GM10847 (cell line): ENCODE measurements around the gene SNX1.

Experiments
- POLR2A ChIP-seq: IDR thresholded peaks from 2 replicates; pipeline ENCODE4 v1.6.1; 2011; ENCODE audit not compliant: insufficient read length; ENCODE audit errors: extremely low read depth

Gene SNX1

DNA sequence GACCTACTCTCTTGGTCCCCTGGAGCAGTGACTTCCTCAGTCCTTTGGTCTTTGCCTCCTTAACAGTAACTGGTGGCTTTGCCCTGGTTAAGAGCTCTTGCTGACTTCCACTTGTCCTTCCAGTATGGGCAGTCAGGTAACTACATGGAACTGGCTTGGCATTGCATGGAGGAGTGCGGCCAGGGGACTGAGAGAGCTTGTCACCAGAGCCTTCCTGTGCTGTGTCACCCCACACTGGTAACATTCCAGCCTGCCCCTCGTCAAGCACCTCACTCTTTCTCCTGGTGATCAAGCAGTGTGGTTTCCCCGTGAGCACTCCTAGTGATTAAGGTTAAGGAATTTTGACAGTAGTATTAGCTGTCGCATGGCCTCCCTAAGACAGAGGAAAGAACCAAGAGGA, 36.4 kb downstream of the SNX1 start:
- no peak for TF ChIP-seq POLR2A

DNA sequence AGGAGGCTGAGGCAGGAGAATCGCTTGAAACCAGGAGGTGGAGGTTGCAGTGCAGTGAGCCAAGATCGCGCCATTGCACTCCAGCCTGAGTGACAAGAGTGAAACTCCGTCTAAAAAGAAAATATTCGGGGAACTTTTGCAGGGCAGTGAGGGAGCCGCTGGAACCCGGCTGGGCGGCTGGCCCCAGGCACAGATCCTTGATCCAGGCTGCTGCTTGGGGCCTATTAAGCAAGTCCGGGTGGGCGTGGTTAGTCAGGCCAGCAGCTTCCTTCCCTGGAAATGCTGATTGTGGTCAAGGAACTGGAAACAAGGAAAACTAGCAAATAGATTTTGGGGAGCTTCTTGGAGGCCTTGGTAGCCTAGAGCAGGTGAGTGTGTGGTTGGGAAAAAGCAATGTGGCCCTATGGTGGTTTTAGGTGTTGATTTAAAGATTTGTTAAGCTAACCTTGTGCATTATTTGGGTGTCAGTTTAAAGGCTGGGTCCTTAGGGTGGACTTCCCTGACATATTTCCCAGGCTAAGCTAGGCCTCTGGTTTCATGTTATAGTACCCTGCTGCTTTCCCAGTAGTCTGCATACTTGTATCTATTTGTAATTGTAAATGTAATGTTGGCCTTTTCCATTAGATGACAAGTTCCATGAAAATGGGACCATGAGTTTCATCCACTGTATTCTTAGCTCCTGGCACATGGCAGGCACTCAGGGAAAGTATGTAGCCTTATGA, 38.0 kb downstream of the SNX1 start:
- no peak for TF ChIP-seq POLR2A

DNA sequence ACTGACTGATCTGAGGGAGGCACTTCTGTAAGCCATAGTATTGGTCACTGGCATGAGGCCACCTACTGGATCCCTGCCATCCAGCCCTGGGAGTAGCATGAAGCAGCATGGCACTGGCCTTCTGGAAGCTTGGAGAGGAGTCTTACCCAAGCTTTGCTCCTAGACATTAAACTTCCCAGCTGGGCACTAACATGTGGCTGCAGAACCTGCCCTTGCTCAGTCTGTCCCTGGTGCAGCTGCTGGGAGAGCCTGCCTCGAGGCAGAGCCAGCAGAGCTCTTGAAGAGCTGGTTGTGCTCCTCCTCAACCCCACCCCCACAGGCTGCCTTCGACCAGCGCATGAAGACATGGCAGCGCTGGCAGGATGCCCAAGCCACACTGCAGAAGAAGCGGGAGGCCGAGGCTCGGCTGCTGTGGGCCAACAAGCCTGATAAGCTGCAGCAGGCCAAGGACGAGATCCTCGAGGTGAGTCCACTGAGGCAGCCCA, 38.6 kb downstream of the SNX1 start:
- TF ChIP-seq POLR2A: no peak

DNA sequence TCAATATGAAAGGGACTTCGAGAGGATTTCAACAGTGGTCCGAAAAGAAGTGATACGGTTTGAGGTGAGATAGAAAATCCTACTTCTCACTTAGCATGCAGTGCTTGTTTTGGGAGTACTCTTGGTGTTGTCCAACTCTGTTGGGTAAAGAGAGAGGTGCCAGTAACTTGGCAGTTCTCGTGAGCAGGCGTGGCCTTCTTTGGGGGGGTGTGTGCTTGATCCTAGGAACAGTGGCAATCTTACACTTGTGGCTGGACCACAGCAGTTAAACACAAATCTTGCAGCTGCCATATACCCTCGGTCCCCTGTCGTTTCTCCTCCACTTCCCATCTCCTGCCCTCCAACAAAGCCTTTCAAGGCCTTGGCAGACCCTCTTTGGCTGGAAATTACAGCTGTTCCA, 40.6 kb downstream of the SNX1 start:
- no peak for TF ChIP-seq POLR2A

DNA sequence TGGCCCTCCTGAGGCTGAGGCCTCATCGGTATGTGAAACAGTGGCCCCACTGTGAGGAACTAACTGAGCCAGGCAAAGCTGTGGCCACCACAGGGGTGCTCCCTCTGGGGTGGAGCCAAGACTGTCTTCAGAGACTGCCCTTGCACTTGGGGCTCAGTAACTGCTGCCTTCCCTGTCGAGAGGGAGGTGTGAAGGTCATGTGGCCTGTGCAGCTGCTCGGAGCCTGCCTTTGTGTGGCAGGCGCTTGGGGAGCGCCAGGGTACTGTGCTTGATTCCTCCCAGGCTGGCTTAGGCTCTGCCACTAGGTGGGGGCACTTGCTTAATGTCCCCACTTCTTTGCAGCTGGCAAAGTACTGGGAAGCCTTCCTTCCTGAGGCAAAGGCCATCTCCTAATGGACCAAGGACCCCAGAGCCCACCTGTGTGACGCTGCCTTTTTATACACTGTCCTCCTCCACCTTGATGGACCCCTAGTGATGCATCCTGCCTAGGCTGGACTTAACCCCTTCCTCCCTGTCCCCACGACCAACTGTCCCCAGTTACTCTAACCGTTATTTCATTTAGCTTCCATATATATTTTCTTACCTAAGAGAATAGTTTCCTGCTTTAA, 41.5 kb downstream of the SNX1 start:
- no peak for TF ChIP-seq POLR2A

DNA sequence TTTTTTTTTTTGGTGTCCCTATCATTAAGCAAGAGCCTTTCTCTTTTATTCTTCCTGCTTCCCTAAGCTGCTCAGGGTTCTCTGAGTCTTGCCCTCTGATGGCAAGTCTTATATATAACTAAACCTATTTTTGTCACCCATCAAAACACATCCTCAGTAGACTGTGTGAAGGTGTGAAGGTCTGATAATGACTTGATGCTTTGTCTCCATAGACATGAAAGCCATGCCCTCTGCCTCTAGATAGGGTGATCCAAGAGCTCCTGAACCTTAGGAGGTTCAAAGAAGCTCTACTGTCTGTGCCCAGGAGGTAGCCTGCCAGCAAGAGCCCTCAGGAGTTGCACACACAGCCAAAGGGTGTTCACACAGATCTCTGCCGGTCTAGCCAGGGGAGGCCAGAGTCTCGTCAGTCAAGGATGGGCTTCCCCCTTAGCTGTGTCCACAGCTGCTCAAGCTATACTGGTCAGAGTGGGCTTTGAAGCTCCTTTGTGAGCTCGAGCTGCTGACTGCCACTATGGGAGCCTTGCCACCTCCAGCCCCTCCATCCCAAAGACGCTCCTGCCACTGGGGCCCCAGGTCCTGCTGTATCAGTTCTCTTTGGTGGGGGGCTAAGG, 42.7 kb downstream of the SNX1 start:
- TF ChIP-seq POLR2A: no peak

DNA sequence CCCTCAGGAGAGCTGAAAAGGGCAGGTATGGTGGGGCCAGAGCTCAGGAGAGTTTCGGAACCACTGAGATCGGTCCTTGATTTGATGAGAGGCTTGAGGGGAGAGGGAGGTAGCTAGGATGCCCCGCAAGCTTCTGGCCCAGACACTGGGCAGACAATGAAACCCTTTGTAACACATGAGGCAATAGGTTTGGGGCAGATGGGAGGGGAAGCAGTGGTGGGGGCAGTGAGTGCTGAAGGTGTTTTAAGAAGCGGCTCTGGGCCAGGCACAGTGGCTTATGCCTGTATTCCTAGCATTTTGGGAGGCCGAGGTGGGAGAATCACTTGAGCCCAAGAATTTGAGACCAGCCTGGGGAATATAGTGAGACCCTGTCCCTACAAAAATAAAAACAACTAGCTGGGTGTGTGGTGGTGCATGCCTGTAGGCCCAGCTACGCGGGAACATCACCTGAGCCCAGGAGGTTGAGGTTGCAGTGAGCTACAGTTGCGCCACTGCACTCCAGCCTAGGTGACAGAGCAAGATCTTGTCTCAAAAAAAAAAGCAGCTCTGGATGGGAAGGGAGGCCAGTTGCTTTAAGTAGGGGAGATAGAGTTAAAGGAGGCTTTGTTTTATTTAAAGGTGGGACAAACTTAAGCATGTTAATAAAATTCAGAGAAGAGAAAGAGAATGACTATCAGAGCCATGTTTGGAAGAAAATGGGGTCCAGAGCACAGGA, 46.2 kb downstream of the SNX1 start:
- TF ChIP-seq POLR2A: no peak

DNA sequence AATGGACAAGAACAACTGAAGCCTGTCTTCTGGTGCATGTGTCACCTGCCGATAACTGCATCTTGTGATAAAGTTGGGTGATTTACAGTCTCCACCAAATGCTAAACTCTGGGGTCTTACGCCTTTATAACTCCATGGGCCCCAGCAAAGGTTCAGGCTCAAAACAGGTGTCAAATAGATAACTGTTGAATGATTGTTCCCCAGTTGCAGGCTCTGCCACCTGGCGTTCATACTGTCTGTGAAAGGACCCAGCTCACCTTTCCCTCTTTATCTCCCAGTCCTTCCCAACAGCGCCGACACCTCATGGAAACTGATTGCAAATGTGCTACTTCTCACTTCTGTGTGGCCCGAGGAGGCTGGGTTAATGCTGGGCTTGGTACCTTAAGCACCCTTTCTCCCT, 47.5 kb downstream of the SNX1 start:
- TF ChIP-seq POLR2A: no peak

DNA sequence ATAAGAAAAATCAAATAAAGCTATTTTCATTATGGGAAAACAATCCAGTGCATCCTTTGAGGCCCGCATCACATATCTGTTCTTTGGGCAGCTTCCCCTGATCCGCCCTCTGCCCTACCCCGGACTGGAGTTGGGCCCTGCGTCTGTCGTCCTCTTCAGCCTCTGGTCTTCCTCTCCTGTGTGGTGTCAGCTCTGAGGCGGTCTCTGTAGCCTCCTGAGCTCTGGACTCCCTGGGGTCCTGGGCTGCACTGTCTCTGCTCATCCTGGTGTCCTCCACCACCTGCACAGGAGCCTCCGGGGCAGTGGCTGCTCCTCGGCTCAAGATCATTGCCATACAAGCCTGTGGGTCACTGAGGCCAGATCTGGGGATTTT, 48.4 kb downstream of the SNX1 start:
- TF ChIP-seq POLR2A: no peak

DNA sequence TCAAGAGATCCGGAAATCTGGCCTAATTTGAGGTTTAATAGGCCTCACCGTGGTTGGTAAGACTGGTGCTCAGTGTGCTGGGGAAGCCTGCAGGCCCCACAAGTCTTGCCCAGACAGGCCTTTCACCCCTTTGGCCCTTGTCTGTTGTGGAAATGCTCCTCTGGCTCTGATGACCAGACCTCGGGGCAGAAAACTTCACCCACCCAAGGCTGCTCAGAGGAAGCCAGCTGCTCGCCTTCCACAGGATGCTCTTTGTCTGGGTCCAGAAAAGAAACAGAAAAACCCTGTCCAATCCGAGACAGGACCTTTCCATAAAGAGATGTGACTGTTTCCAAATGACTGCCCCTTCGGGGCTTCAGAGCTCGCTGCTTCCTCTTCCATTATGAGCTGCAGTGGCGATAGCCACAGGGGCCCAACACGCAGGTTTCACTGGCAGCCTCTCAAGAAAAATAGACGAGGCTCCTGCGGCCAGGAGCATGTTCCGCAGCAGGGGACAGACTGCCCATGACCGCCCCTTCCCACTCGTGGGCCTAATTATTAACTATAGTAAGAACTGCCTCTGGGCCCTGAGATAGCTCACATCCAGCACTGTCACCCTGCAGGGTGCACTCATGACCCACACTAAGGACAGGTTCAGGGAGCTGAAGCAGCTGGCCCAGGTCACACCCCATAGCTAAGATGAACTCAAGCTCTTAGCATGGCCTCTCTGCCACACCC, 48.9 kb downstream of the SNX1 start:
- no peak for TF ChIP-seq POLR2A

DNA sequence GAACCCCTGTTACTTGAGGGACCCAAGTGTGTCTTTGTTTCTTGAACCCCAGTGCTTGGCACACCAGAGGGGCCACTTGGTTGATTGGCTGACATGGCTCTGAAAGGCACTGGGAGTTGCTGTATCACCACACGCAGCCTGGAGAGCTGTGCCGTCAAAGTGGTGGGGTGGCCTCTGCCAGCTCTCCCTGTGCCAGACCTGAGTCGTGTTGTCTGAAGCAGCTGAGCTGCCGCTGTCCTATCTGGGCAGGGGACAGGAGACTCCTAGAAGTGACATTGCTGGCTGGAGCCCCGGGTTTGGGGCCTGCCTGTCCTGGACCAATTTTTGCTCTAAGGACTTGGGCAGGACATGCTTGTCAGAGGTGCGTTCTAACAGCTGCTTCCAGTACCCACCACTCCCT, 50.3 kb downstream of the SNX1 start:
- TF ChIP-seq POLR2A: no peak

DNA sequence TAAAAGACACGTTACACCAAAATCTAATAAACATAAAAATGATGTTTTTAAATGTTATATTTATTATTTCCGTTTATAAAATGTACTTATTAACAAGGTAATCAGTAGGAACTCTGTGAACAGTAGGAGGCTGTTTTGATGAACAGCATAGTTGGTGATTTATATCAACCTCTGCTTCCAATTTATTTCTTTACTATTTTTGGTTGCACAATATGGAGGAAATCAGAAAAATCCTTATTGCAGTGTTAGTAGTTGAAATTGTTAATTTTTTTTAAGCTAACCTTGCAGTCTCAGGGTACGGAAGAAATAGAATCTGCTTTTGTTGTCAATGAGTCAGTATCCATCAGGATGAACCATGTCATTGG, 50.7 kb downstream of the SNX1 start:
- no peak for TF ChIP-seq POLR2A

DNA sequence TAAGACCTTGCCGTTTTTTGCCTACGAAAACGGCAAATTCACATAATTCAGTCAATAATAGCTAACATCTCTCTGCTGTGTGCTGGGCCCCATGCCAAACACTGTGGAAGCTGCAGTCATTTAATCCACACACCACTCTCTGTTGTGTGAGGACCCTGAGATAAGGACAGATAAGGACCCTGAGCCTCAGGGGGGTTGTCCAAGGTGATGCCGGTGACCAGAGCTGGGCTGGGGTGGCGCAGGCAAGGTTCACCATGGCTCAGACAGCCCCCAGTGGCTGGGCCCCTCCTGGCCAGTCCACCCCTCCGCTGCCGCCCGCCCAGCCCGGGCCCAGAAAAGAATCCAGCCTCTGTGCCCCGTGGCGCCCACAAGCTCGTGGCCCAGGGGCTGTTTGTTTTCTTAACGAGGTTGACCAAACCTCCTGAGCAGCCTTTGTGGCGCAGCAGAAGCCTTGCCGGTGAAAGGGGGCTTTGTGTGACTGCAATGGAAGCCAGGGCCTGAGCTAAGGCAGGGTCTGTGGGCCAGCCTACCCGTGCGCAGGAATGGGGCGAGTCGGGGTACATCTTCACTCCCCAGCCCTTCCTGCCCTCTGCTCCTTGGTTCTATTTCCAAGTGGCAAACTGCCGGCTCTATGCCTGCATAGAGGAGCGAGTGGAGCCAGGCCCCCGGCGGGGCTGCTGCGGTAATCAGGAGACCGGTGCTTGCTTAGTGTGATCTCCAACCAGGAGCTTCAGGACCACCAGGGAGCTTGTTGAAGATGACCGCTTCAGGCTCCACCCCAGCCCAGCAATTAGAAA, 51.3 kb downstream of the SNX1 start:
- TF ChIP-seq POLR2A: no peak

DNA sequence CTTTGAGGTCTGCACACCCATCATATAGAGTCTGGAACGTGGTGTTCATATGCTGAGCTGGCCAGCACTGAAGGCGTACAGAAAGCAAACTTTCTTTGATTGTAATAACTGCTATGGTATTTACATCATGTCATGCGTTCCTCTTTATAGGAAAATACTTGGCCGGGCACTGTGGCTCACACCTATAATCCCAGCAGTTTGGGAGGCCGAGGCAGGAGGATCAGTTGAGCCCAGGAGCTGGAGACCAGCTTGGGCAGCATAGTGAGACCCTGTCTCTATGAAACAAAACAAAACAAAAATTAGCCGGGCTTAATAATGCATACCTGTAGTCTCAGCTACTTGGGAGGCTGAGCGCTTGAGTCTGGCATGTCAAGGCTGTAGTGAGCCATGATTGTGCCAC, 52.4 kb downstream of the SNX1 start:
- TF ChIP-seq POLR2A: no peak

DNA sequence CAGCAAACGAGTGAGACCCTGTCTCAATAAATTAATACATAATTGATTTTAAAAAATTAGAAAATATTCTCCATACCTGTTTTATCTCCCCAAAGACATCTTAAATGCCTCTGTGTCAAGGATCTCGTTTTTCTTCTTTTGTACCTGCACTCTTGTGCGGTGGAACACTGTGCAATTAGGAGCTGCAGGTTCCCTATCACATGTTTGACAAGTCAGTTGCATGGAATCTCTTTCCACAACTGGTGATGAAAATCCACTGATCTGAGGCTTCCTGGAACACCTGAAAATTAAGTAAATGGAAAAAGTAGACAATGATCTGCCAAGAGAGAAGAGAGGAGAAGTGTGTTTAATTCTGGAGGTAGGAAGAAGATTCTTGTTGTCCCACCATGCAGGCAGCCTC, 52.8 kb downstream of the SNX1 start:
- TF ChIP-seq POLR2A: no peak
